K562 (cell line): Measurements from ENCODE around the gene DLL4. TPM values are rescaled to one million over a fixed set of nuclear protein-coding genes. Genes with fewer than 3 reads are reported as not detected.

Source experiments
- ATAC-seq: fragments of 200-7000 bp; cut with Tn5 transposase; 3 replicates; pipeline ENCODE4 v1.9.1; 2020; ENCODE audit warnings: moderate library complexity
- BruUV-seq: library from RNA; stranded (reverse); fragments of 400-500 nt; replicated peaks from 2 replicates; lab custom pipeline; 2021; lab: Mats Ljungman, UMichigan
- CTCF ChIA-PET: fragments of 300-600 bp; formaldehyde crosslinking; extraction: SDS; loops from one replicate; lab custom pipeline; 2021; ENCODE audit warnings: low intra/inter-chr PET ratio; lab: Yijun Ruan, JAX
- POLR2A ChIA-PET: fragments of 300-600, 350-650 bp; sonication (Branson Sonifier 250); formaldehyde crosslinking; extraction: SDS; loops from one replicate; lab custom pipeline; 2021; ENCODE audit warnings: antibody characterized with exemption, inconsistent platforms; lab: Yijun Ruan, JAX
- DNase-seq, 4 experiments: peaks; one replicate each; pipeline versions ENCODE4 v3.0.0 to v3.0.0-alpha.2; 2011 to 2018; ENCODE audit warnings: low spot score in 3 of 4, mixed read lengths in 3 of 4; ENCODE audit errors: extremely low read depth in 1 of 4
- FAIRE-seq: peaks from 2 replicates; lab custom pipeline; 2011; peaks lifted over from hg19 to GRCh38; lab: Jason Lieb, UNC
- H2AFZ ChIP-seq: 2 replicates; pipeline ENCODE4 v1.6.0; 2011; ENCODE audit warnings: low read depth, low read length, control low read depth, inconsistent platforms
- H3K27ac ChIP-seq: fragments of 200-600 bp; 3 replicates; pipeline ENCODE4 v1.8.0; 2011; ENCODE audit warnings: low read depth, mild to moderate bottlenecking, control low read depth, inconsistent platforms, low read length, moderate library complexity, mixed read lengths; ENCODE audit errors: extremely low read depth
- H3K27me3 ChIP-seq, 2 experiments: fragments of 300-600 bp in 1 of 2; 2 replicates in 1 of 2; 3 replicates in 1 of 2; pipeline versions ENCODE4 v1.6.0 to v1.8.0; 2011; ENCODE audit warnings: inconsistent platforms in 2 of 2, low read length in 2 of 2, mild to moderate bottlenecking in 1 of 2, mixed read lengths in 1 of 2, moderate library complexity in 1 of 2; ENCODE audit not compliant: control insufficient read depth in 2 of 2, insufficient read depth in 2 of 2
- H3K36me3 ChIP-seq: fragments of 300-600 bp; 3 replicates; pipeline ENCODE4 v1.8.0; 2011; ENCODE audit warnings: mild to moderate bottlenecking, low read length, inconsistent platforms; ENCODE audit not compliant: control insufficient read depth, insufficient read depth
- H3K4me1 ChIP-seq, 2 experiments: fragments of 200-600 bp in 1 of 2; replicated peaks in 1 of 2; 2 replicates in 1 of 2; 3 replicates in 1 of 2; pipeline versions ENCODE4 v1.5.1 to v1.8.0; 2011; ENCODE audit warnings: inconsistent platforms in 2 of 2, low read length in 2 of 2, mild to moderate bottlenecking in 1 of 2, mixed read lengths in 1 of 2, moderate library complexity in 1 of 2; ENCODE audit not compliant: control insufficient read depth in 2 of 2, insufficient read depth in 2 of 2
- H3K4me2 ChIP-seq: 2 replicates; pipeline ENCODE4 v1.6.1; 2011; ENCODE audit warnings: low read length, control low read depth, inconsistent platforms, mixed read lengths; ENCODE audit not compliant: insufficient read depth
- H3K4me3 ChIP-seq: fragments of 200-600 bp; sonication (generic), shearing (Covaris generic); 2 replicates; pipeline ENCODE4 v1.5.1; 2016; ENCODE audit warnings: control low read depth, inconsistent platforms
- H3K79me2 ChIP-seq: fragments of 200-600 bp; 3 replicates; pipeline ENCODE4 v1.8.0; 2011; ENCODE audit warnings: low read length, inconsistent platforms; ENCODE audit not compliant: control insufficient read depth, insufficient read depth
- H3K9ac ChIP-seq, 2 experiments: 2 replicates each; pipeline versions ENCODE4 v1.6.0 to v1.6.1; 2011; ENCODE audit warnings: low read depth in 2 of 2, low read length in 2 of 2, control low read depth in 1 of 2, inconsistent platforms in 1 of 2, mild to moderate bottlenecking in 1 of 2, mixed read lengths in 1 of 2; ENCODE audit not compliant: insufficient read depth in 1 of 2
- H3K9me1 ChIP-seq: one replicate; pipeline ENCODE4 v1.6.0; 2011; ENCODE audit warnings: inconsistent platforms, mild to moderate bottlenecking, low read length, moderate library complexity; ENCODE audit not compliant: control insufficient read depth, insufficient read depth
- H3K9me3 ChIP-seq: replicated peaks from 2 replicates; pipeline ENCODE4 v1.5.1; 2011; ENCODE audit warnings: low read depth, low read length, inconsistent platforms; ENCODE audit not compliant: control insufficient read depth, insufficient read depth
- H4K20me1 ChIP-seq: replicated peaks from 2 replicates; pipeline ENCODE4 v1.6.1; 2011; ENCODE audit warnings: low read length, inconsistent platforms, mixed read lengths; ENCODE audit not compliant: control insufficient read depth, insufficient read depth
- BRD4 ChIP-seq: fragments of 200-600 bp; sonication (generic); IDR thresholded peaks from 2 replicates; pipeline ENCODE4 v1.6.1; 2017; ENCODE audit warnings: inconsistent platforms
- CREB1 ChIP-seq, 2 experiments: sonication (generic) in 1 of 2; formaldehyde crosslinking in 1 of 2; IDR thresholded peaks; 2 replicates each; pipeline versions ENCODE4 v1.6.1 to v1.8.0; 2012 to 2022; ENCODE audit warnings: inconsistent platforms in 1 of 2, mild to moderate bottlenecking in 1 of 2, missing genetic modification reagents in 1 of 2, moderate library complexity in 1 of 2
- ESRRB ChIP-seq: fragments of 250-450 bp; sonication (Bioruptor Pico); IDR thresholded peaks from 2 replicates; pipeline ENCODE4 v1.5.0; 2020; ENCODE audit warnings: mild to moderate bottlenecking, moderate library complexity, borderline replicate concordance
- POLR2AphosphoS5 ChIP-seq: IDR thresholded peaks from 2 replicates; pipeline ENCODE4 v1.6.1; 2011; ENCODE audit warnings: mild to moderate bottlenecking, low read depth, low read length, moderate library complexity; ENCODE audit not compliant: control insufficient read depth, insufficient read depth
- TAF1 ChIP-seq: IDR thresholded peaks from 2 replicates; pipeline ENCODE4 v1.6.1; 2011; ENCODE audit warnings: mild to moderate bottlenecking, low read length, moderate library complexity; ENCODE audit not compliant: insufficient read depth, control insufficient read depth, severe bottlenecking; ENCODE audit errors: extremely low read depth
- USF2 ChIP-seq: sonication (generic); formaldehyde crosslinking; IDR thresholded peaks from 2 replicates; pipeline ENCODE4 v1.5.0; 2020; ENCODE audit warnings: missing genetic modification reagents
- ZBTB12 ChIP-seq: fragments of 250-450 bp; sonication (Bioruptor Pico); IDR thresholded peaks from 2 replicates; pipeline ENCODE4 v1.4.0; 2020
- ZKSCAN3 ChIP-seq: fragments of 250-450 bp; sonication (Bioruptor Pico); IDR thresholded peaks from 2 replicates; pipeline ENCODE4 v1.4.0; 2020
- ZNF12 ChIP-seq: sonication (generic); formaldehyde crosslinking; IDR thresholded peaks from 2 replicates; pipeline ENCODE4 v1.4.0; 2020; ENCODE audit warnings: mild to moderate bottlenecking, missing genetic modification reagents
- WGBS: fragments of 100-300 bp; shearing (Covaris generic); methylation state at CpG from one replicate; pipeline ENCODE4 v1.1.6; 2016; ENCODE audit warnings: low coverage, mixed read lengths; ENCODE audit not compliant: insufficient coverage; ENCODE audit errors: missing lambda C conversion rate; 5-methylcytosine and 5-hydroxymethylcytosine counted together
- in situ Hi-C: fragments of 300-500 bp; cut with MboI; formaldehyde crosslinking; loops from 4 replicates; pipeline ENCODE4 v1.15.0; 2018; ENCODE audit warnings: inconsistent platforms, mixed read lengths
- intact Hi-C: fragments of 100-400 bp; cut with micrococcal nuclease; formaldehyde crosslinking; loops from 2 replicates; pipeline ENCODE4 v1.14.2; 2022
- polyA plus RNA-seq, 8 experiments: library from polyadenylated mRNA; depleted of rRNA in 4 of 8; stranded (reverse) in 5 of 8; unstranded in 3 of 8; fragments of >200 nt; fragmentation: Nextera tagmentation in 2 of 8; fragmentation: Illumina TruSeq in 1 of 8; extraction: Ambion mirVana in 2 of 8; extraction: Trizol in 1 of 8; gene quantifications; 2 replicates each; pipeline versions ENCODE4 v1.2.1 to v1.2.3, GENCODE V29; 2011 to 2014; ENCODE audit warnings: inconsistent platforms in 1 of 8, missing spikeins in 1 of 8
- total RNA-seq, 7 experiments: library from RNA; depleted of rRNA in 6 of 7; stranded (reverse); fragments of >200 nt in 6 of 7; fragmentation: Illumina TruSeq in 2 of 7; extraction: Trizol in 2 of 7; gene quantifications; 2 replicates each; pipeline versions ENCODE4 v1.2.1 to v1.2.3, GENCODE V29; 2011 to 2021; ENCODE audit warnings: low replicate concordance in 1 of 7

Gene DLL4
- total and polyA plus RNA-seq, 9 of the 15 experiments (the other 6 are each of a cell fraction or from before 2014, with no cell fraction given), result 0.04 to 1.1 (median 0.41) TPM; not detected in 1

DNA sequence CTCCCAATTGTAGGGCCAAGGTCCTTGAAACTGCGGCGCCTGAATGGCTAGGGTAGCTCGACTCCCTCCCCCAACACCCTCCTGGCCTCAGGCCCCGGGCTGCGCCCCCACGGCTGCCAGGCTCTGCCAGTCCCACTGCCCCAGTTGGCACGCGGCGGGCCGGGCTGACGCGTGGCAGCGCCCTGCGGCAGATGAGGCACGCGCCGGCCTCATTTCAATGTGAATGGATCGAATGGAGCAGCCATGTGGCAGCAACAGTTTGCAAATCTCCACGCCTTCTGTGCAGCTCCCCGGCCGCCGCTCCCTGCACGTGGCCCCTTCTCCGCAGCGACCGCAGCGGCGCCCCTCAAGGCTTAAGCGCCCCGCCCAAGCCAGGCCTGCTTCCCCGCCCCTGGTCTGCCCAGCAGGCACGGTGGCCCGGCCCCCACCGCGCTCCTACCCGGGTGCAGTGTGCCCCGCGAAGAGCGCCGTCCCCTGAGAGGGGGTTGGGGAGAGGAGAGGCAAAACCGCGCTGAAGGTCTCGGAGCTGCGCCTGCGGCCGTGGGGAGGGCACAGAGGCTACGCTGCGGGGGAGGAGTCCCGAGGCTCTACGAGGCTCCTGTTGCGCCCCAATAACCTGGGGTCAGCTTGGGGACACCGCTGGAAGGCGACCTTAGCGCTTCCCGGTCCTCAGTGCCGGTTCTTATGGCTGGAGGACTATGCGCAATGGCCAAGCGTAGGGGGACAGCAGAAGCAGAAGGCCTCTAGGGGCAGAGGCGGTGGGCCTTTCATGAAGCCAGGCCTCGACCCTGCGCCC is 3.1 kb upstream of the DLL4 start:
- peaks cover 12 to 61% of the 10 kb centered on the region in 2 experiments for H3K4me1 ChIP-seq
- TF ChIP-seq TAF1 (no peak), ZNF12 (CRISPR knock-in tag) (no peak), POLR2AphosphoS5 (no peak), ZBTB12 (CRISPR knock-in tag) (no peak), USF2 (CRISPR knock-in tag) (0 out of 2 replicates have a peak, but pooled peaks have one; percentile 3), CREB1 (IDR thresholded peaks at IDR 0.05) (no peak), CREB1 (CRISPR knock-in tag; IDR thresholded peaks at IDR 0.05) (no peak), ZKSCAN3 (CRISPR knock-in tag) (no peak), ESRRB (CRISPR knock-in tag) (no peak), BRD4 (no peak)

More for the DNA sequence above, 3.1 kb upstream of the DLL4 start:
- 0 out of 2 replicates have a peak, but pooled peaks cover 4% of the 10 kb centered on the region for H4K20me1 ChIP-seq
- WGBS, result 42% methylated on average over 42 of the region's 61 CpGs
- H3K27ac ChIP-seq, result no peak overlapping the region
- H2AFZ ChIP-seq, result peak overlapping the region; percentile 81; the same call in 1 of the 2 replicates
- BruUV-seq, result no TSS peak
- H3K9me1 ChIP-seq, result no peaks in the 10 kb centered on the region
- no peaks in the 10 kb centered on the region for H3K36me3 ChIP-seq
- H3K4me3 ChIP-seq, result no peak overlapping the region
- intact Hi-C loops (no loop called here), in situ Hi-C loops (no loop called here)
- no peaks in the 10 kb centered on the region for H3K79me2 ChIP-seq
- CTCF ChIA-PET, result no interaction called here
- POLR2A ChIA-PET, result no interaction called here
- 0 out of 2 replicates have a peak overlapping the region, but pooled peaks have one; percentile 8 for H3K4me2 ChIP-seq
- ATAC-seq (no peak), DNase-seq (peak in 3 of 4 experiments; percentile 28 to 58 (median 55)), FAIRE-seq (no peak)
- H3K27me3 ChIP-seq, result peaks cover 0 to 19% of the 10 kb centered on the region in 2 experiments; a peak in 2 of 5 replicates
- no peaks in the 10 kb centered on the region for H3K9me3 ChIP-seq
- H3K9ac ChIP-seq, result peak overlapping the region in 1 of 2 experiments; percentile 84; a peak in 2 of 4 replicates
